ENCODE data around the gene CLIP4. TPM values are rescaled to one million over a fixed set of nuclear protein-coding genes. Genes with fewer than 3 reads are reported as not detected.

The CLIP4 gene
- total RNA-seq, 1 experiment from 2014 or later: 25.1 TPM

DNA sequence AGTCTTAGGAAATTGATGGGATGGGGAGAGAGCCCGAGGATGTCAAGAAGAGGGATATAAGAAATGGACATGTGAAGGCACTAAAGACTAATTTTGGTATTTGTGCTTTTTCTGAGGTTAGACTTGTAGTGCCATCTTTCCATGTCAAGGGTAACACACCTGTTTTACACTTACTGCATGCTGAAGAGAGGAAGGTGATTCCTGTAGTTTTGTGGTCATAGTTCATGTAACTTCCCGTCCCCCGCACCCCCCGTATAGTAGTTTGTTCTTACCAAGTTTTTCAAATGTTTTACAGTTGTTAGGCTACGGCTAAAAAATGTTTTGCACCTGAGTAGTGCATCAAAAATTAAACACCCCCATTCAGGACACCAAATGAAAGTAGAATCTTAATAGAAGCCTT is 73.8 kb downstream of the CLIP4 start:
- Histone ChIP-seq H4K20me1 (ENCODE audit: low read length) (0 out of 2 replicates have a peak, but pooled peaks cover 1% of the 10 kb centered on the region), H3K27me3 (ENCODE audit: low read length) (no peaks in the 10 kb centered on the region), H3K9me3 (ENCODE audit: low read length) (no peaks in the 10 kb centered on the region), H3K36me3 (ENCODE audit: low read depth, low read length) (no peaks in the 10 kb centered on the region), H3K9ac (ENCODE audit: low read length) (no peak overlapping the region), H3F3A (ENCODE audit: low read length, unreplicated experiment) (no peaks in the 10 kb centered on the region), H3K4me1 (ENCODE audit: insufficient read depth, low read length) (peaks cover 2% of the 10 kb centered on the region), H3K4me3 (ENCODE audit: low read length) (no peak overlapping the region), H3K4me2 (ENCODE audit: low read length) (no peak overlapping the region), H3K27ac (ENCODE audit: low read length) (no peak overlapping the region), H2AFZ (ENCODE audit: low read length) (no peak overlapping the region), H3K9me2 (replicated peaks; ENCODE audit: low read length) (no peaks in the 10 kb centered on the region), H3K79me2 (ENCODE audit: low read length) (no peaks in the 10 kb centered on the region)
- no TSS peak for BruUV-seq (replicated peaks)
- ChIA-PET CTCF (no interaction called here), POLR2A (ENCODE audit: unreplicated experiment) (no interaction called here)
- intact Hi-C loops (cut with micrococcal nuclease): no loop called here
- ATAC-seq (no peak), DNase-seq (no peak)
- no peak for TF ChIP-seq EZH2phosphoT487 (IDR thresholded peaks at IDR 0.05; ENCODE audit: borderline replicate concordance, low read length)
- TF ChIP-seq, protein P1, sequence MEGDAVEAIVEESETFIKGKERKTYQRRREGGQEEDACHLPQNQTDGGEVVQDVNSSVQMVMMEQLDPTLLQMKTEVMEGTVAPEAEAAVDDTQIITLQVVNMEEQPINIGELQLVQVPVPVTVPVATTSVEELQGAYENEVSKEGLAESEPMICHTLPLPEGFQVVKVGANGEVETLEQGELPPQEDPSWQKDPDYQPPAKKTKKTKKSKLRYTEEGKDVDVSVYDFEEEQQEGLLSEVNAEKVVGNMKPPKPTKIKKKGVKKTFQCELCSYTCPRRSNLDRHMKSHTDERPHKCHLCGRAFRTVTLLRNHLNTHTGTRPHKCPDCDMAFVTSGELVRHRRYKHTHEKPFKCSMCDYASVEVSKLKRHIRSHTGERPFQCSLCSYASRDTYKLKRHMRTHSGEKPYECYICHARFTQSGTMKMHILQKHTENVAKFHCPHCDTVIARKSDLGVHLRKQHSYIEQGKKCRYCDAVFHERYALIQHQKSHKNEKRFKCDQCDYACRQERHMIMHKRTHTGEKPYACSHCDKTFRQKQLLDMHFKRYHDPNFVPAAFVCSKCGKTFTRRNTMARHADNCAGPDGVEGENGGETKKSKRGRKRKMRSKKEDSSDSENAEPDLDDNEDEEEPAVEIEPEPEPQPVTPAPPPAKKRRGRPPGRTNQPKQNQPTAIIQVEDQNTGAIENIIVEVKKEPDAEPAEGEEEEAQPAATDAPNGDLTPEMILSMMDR (conservative IDR thresholded peaks at IDR 0.05; ENCODE audit: low read depth, low read length): no peak

DNA sequence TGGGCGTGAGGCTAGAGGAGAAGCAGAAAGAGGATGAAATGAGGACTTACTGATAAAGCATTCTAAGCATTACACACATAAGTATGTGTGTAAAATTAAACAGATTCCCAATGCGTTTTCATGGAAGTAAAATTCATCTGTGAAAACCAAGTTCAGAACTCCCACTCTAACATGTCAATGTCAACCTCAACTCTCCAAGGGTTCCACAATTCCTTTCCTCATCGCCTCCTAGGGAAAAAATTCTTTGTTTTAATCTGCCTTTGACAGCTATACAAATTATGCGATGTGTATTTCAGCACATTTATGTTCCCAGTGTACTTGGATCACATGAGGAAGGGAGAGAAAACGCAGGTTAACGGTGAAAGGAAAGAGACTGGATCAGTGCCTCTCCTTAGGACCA is 76.6 kb downstream of the CLIP4 start:
- intact Hi-C loops (cut with micrococcal nuclease): no loop called here
- ChIA-PET CTCF (no interaction called here), POLR2A (ENCODE audit: unreplicated experiment) (no interaction called here)
- Histone ChIP-seq H3K27ac (ENCODE audit: low read length) (no peak overlapping the region), H3K9ac (ENCODE audit: low read length) (no peak overlapping the region), H3K4me1 (ENCODE audit: insufficient read depth, low read length) (no peaks in the 10 kb centered on the region), H3K36me3 (ENCODE audit: low read depth, low read length) (no peaks in the 10 kb centered on the region), H3K9me3 (ENCODE audit: low read length) (no peaks in the 10 kb centered on the region), H3K4me2 (ENCODE audit: low read length) (no peak overlapping the region), H3K9me2 (replicated peaks; ENCODE audit: low read length) (no peaks in the 10 kb centered on the region), H3K79me2 (ENCODE audit: low read length) (no peaks in the 10 kb centered on the region), H3K4me3 (ENCODE audit: low read length) (no peak overlapping the region), H2AFZ (ENCODE audit: low read length) (no peak overlapping the region), H3K27me3 (ENCODE audit: low read length) (no peaks in the 10 kb centered on the region), H3F3A (ENCODE audit: low read length, unreplicated experiment) (no peaks in the 10 kb centered on the region), H4K20me1 (ENCODE audit: low read length) (no peaks in the 10 kb centered on the region)
- TF ChIP-seq EZH2 (IDR thresholded peaks at IDR 0.05; ENCODE audit: low read length, unreplicated experiment): no peak
- TF ChIP-seq EZH2phosphoT487 (IDR thresholded peaks at IDR 0.05; ENCODE audit: borderline replicate concordance, low read length): no peak
- TF ChIP-seq, protein P1 (conservative IDR thresholded peaks at IDR 0.05; ENCODE audit: low read depth, low read length): no peak
- ATAC-seq (no peak), DNase-seq (no peak)
- BruUV-seq (replicated peaks): no TSS peak

DNA sequence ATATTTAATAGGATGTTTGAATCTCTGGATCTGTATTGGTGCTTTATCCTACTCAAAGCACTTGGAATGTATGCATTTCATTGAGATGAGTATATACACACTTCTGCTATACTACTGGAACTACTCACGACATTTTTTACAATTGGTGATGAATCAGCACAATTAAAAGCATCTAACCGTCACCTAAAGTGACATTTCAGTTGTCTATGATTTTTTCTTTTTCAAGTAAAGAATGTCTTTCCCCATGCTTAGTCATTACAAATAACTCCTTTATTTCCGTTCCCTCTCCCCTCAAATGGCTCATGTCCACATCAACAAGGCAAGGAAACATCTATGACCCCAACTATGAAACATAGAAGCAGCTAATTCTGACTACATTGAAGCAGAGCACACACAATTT is 77.3 kb downstream of the CLIP4 start:
- Histone ChIP-seq H3K79me2 (ENCODE audit: low read length) (no peaks in the 10 kb centered on the region), H3K4me1 (ENCODE audit: insufficient read depth, low read length) (peaks cover 7% of the 10 kb centered on the region; the same call in 1 of the 2 replicates), H3K27ac (ENCODE audit: low read length) (no peak overlapping the region), H3K9me2 (replicated peaks; ENCODE audit: low read length) (no peaks in the 10 kb centered on the region), H3K36me3 (ENCODE audit: low read depth, low read length) (no peaks in the 10 kb centered on the region), H3K9me3 (ENCODE audit: low read length) (no peaks in the 10 kb centered on the region), H4K20me1 (ENCODE audit: low read length) (no peaks in the 10 kb centered on the region), H3K4me2 (ENCODE audit: low read length) (no peak overlapping the region), H3K4me3 (ENCODE audit: low read length) (no peak overlapping the region), H3F3A (ENCODE audit: low read length, unreplicated experiment) (no peaks in the 10 kb centered on the region), H3K9ac (ENCODE audit: low read length) (no peak overlapping the region), H3K27me3 (ENCODE audit: low read length) (no peaks in the 10 kb centered on the region), H2AFZ (ENCODE audit: low read length) (no peak overlapping the region)
- DNase-seq (peak; percentile 25), ATAC-seq (no peak)
- intact Hi-C loops (cut with micrococcal nuclease): no loop called here
- TF ChIP-seq, protein P1 (conservative IDR thresholded peaks at IDR 0.05; ENCODE audit: low read depth, low read length): no peak
- TF ChIP-seq EZH2phosphoT487 (IDR thresholded peaks at IDR 0.05; ENCODE audit: borderline replicate concordance, low read length) (no peak), EZH2 (IDR thresholded peaks at IDR 0.05; ENCODE audit: low read length, unreplicated experiment) (no peak)
- POLR2A ChIA-PET (ENCODE audit: unreplicated experiment): no interaction called here
- CTCF ChIA-PET: no interaction called here
- BruUV-seq (replicated peaks): no TSS peak
